ENCODE results near the gene RAB44. TPM values are rescaled to one million over a fixed set of nuclear protein-coding genes. Genes with fewer than 3 reads are reported as not detected.

RAB44 gene
- total and polyA plus RNA-seq, 9 of the 15 experiments (the other 6 are each of a cell fraction or from before 2014, with no cell fraction given) = not detected

GRCh38 chr6:36649086-36649485 is 48.5 kb upstream of the RAB44 start:
- ATAC-seq = no peak
- Histone ChIP-seq H3K9ac (ENCODE audit: insufficient read depth in 1 of 2, low read depth in 2 of 2, low read length in 2 of 2) (no peak overlapping the region), H3K79me2 (ENCODE audit: control insufficient read depth, insufficient read depth, low read length) (no peaks in the 10 kb centered on the region), H3K9me1 (ENCODE audit: control insufficient read depth, insufficient read depth, low read length) (no peaks in the 10 kb centered on the region), H2AFZ (ENCODE audit: low read depth, low read length) (no peak overlapping the region), H3K9me3 (replicated peaks; ENCODE audit: control insufficient read depth, insufficient read depth, low read depth, low read length) (no peaks in the 10 kb centered on the region), H3K27me3 (ENCODE audit: control insufficient read depth in 2 of 2, insufficient read depth in 2 of 2, low read length in 2 of 2) (peaks cover 48 to 59% of the 10 kb centered on the region in 2 experiments), H3K4me1 (replicated peaks in 1 of 2; ENCODE audit: control insufficient read depth in 2 of 2, insufficient read depth in 2 of 2, low read length in 2 of 2) (peaks cover 0 to 16% of the 10 kb centered on the region in 2 experiments; a peak in 3 of 5 replicates), H4K20me1 (replicated peaks; ENCODE audit: control insufficient read depth, insufficient read depth, low read length) (no peaks in the 10 kb centered on the region), H3K4me2 (ENCODE audit: insufficient read depth, low read length) (no peak overlapping the region), H3K27ac (ENCODE audit: extremely low read depth, low read depth, low read length) (no peak overlapping the region), H3K4me3 (no peak overlapping the region), H3K36me3 (ENCODE audit: control insufficient read depth, insufficient read depth, low read length) (no peaks in the 10 kb centered on the region)
- 20% methylated on average over 3 of the region's 3 CpGs for WGBS (ENCODE audit: insufficient coverage, low coverage, missing lambda C conversion rate)
- DNase-seq (ENCODE audit: extremely low read depth in 1 of 4, low spot score in 3 of 4) = no peak
- no TSS peak for BruUV-seq (replicated peaks)
- CTCF ChIA-PET (ENCODE audit: low intra/inter-chr PET ratio) = no interaction called here
- FAIRE-seq = no peak
- in situ Hi-C loops (cut with MboI) (no loop called here), intact Hi-C loops (cut with micrococcal nuclease) (no loop called here)
- POLR2A ChIA-PET = interaction anchor here (0.7 to 1.5 kb wide), 3 partner anchors 42 to 573 kb away, joined by 3 read pairs; no protein-coding TSS in a partner anchor
- TF ChIP-seq ZNF140 (CRISPR knock-in tag; IDR thresholded peaks at IDR 0.05) (no peak), XRCC3 (IDR thresholded peaks at IDR 0.05) (no peak), MCM3 (IDR thresholded peaks at IDR 0.05) (no peak), PTBP1 (IDR thresholded peaks at IDR 0.05; ENCODE audit: low read depth, low read length) (no peak), SP2 (IDR thresholded peaks at IDR 0.05; ENCODE audit: extremely low read depth, low read depth, low read length, poor library complexity, severe bottlenecking) (no peak), HNRNPK (IDR thresholded peaks at IDR 0.05; ENCODE audit: low read depth, low read length, poor library complexity, severe bottlenecking) (no peak), MTF1 (CRISPR knock-in tag; IDR thresholded peaks at IDR 0.05; ENCODE audit: borderline replicate concordance) (no peak), TSHZ1 (CRISPR knock-in tag; IDR thresholded peaks at IDR 0.05) (no peak), ZKSCAN3 (CRISPR knock-in tag; IDR thresholded peaks at IDR 0.05) (no peak), SRSF9 (IDR thresholded peaks at IDR 0.05; ENCODE audit: borderline replicate concordance, low read depth, low read length) (no peak), U2AF2 (optimal IDR thresholded peaks at IDR 0.05; ENCODE audit: low read depth, low read length) (no peak), MNT (conservative IDR thresholded peaks at IDR 0.05) (no peak), CBFB (CRISPR knock-in tag; IDR thresholded peaks at IDR 0.05) (no peak), GTF2E2 (tag; IDR thresholded peaks at IDR 0.05) (no peak)
- TF ChIP-seq, protein P1, sequence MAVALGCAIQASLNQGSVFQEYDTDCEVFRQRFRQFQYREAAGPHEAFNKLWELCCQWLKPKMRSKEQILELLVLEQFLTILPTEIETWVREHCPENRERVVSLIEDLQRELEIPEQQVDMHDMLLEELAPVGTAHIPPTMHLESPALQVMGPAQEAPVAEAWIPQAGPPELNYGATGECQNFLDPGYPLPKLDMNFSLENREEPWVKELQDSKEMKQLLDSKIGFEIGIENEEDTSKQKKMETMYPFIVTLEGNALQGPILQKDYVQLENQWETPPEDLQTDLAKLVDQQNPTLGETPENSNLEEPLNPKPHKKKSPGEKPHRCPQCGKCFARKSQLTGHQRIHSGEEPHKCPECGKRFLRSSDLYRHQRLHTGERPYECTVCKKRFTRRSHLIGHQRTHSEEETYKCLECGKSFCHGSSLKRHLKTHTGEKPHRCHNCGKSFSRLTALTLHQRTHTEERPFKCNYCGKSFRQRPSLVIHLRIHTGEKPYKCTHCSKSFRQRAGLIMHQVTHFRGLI (CRISPR knock-in tag; IDR thresholded peaks at IDR 0.05) = no peak
- TF ChIP-seq, protein P2, sequence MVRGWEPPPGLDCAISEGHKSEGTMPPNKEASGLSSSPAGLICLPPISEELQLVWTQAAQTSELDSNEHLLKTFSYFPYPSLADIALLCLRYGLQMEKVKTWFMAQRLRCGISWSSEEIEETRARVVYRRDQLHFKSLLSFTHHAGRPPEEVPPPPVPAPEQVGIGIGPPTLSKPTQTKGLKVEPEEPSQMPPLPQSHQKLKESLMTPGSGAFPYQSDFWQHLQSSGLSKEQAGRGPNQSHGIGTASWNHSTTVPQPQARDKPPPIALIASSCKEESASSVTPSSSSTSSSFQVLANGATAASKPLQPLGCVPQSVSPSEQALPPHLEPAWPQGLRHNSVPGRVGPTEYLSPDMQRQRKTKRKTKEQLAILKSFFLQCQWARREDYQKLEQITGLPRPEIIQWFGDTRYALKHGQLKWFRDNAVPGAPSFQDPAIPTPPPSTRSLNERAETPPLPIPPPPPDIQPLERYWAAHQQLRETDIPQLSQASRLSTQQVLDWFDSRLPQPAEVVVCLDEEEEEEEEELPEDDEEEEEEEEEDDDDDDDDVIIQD (CRISPR knock-in tag; IDR thresholded peaks at IDR 0.05) = no peak

Measured in K562 (cell line).